ENCODE results near the gene CUX1. TPM values are rescaled to one million over a fixed set of nuclear protein-coding genes. Genes with fewer than 3 reads are reported as not detected.

CUX1 gene
- total RNA-seq, 1 experiment from 2014 or later: 116 TPM

DNA sequence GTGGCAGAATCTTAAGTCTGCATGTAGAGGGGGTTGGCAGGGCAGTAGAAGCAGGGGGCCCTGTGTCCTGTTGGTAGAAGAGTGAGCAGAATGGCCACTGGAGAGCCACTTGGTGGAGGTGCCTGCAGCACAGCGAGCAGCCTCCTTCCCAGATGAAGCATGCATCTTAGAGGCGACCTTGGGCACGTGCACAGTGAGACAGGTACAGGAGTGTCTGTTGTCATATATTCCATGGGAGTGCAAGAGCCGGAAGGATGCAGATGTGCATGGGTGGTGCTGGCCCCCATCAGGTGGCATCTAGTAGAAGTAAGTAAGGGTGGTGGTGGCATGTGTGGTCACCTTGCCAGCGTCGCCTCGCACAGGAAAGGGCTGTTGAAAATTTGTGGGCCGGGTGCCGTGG lies 53.9 kb downstream of the CUX1 start:
- Mint-ChIP-seq H3K4me3 (ENCODE audit: unreplicated experiment) (peak overlapping the region; percentile 75), H3K27me3 (ENCODE audit: insufficient read depth, unreplicated experiment) (no peaks in the 10 kb centered on the region), H3K4me1 (ENCODE audit: low read depth, unreplicated experiment) (peaks cover 55% of the 10 kb centered on the region), H3K9me3 (ENCODE audit: unreplicated experiment) (no peaks in the 10 kb centered on the region), H3K36me3 (ENCODE audit: insufficient read depth, unreplicated experiment) (peaks cover 80% of the 10 kb centered on the region), H3K27ac (ENCODE audit: unreplicated experiment) (peak overlapping the region; percentile 91)
- BruUV-seq (replicated peaks): no TSS peak
- ChIA-PET CTCF (interaction anchor here (1.0 to 1.2 kb wide), 4 partner anchors 11 to 268 kb away, joined by 3 to 7 read pairs (median 4); no protein-coding TSS in a partner anchor), POLR2A (no interaction called here)
- H3K4me1 ChIP-seq: peaks cover 35% of the 10 kb centered on the region
- TF ChIP-seq, protein P1, sequence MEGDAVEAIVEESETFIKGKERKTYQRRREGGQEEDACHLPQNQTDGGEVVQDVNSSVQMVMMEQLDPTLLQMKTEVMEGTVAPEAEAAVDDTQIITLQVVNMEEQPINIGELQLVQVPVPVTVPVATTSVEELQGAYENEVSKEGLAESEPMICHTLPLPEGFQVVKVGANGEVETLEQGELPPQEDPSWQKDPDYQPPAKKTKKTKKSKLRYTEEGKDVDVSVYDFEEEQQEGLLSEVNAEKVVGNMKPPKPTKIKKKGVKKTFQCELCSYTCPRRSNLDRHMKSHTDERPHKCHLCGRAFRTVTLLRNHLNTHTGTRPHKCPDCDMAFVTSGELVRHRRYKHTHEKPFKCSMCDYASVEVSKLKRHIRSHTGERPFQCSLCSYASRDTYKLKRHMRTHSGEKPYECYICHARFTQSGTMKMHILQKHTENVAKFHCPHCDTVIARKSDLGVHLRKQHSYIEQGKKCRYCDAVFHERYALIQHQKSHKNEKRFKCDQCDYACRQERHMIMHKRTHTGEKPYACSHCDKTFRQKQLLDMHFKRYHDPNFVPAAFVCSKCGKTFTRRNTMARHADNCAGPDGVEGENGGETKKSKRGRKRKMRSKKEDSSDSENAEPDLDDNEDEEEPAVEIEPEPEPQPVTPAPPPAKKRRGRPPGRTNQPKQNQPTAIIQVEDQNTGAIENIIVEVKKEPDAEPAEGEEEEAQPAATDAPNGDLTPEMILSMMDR (IDR thresholded peaks at IDR 0.05; ENCODE audit: insufficient read depth in 1 of 2, low read depth in 1 of 2, low read length in 1 of 2, severe bottlenecking in 1 of 2, unreplicated experiment in 1 of 2): no peak
- no peaks in the 10 kb centered on the region for H3K27me3 ChIP-seq (replicated peaks; ENCODE audit: control insufficient read depth, insufficient read depth, low read length)
- DNase-seq: no peak
- H3K4me3 ChIP-seq (ENCODE audit: low read depth, low read length): no peak overlapping the region
- intact Hi-C loops (cut with micrococcal nuclease; ENCODE audit: unreplicated experiment): no loop called here
- H3K36me3 ChIP-seq (ENCODE audit: control insufficient read depth, insufficient read depth, low read length): no peaks in the 10 kb centered on the region; the same call in 1 of the 2 replicates
- no peaks in the 10 kb centered on the region for H3K9me3 ChIP-seq

DNA sequence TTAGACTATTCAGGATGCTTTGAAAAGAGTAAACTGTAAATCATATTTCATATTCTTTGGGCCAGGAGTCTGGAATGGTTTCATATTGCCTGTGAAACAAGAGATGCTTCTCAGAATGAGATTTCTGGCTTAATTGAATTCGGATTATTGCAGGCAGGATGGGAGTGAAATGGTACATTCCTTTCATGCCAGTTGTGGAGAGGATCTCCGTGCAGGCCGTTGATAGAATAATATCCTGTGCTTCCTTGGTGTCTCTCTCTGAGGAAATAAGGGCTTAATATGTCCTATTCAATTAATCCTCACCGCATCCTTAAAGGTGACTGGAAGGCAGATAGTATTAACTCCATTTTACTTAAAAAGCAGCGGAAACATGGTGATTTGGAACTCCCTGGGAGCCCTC lies 56.6 kb downstream of the CUX1 start:
- TF ChIP-seq, protein P1 (IDR thresholded peaks at IDR 0.05; ENCODE audit: insufficient read depth in 1 of 2, low read depth in 1 of 2, low read length in 1 of 2, severe bottlenecking in 1 of 2, unreplicated experiment in 1 of 2): no peak
- H3K27ac Mint-ChIP-seq (ENCODE audit: unreplicated experiment): no peak overlapping the region
- intact Hi-C loops (cut with micrococcal nuclease; ENCODE audit: unreplicated experiment): no loop called here
- H3K27me3 Mint-ChIP-seq (ENCODE audit: insufficient read depth, unreplicated experiment): no peaks in the 10 kb centered on the region
- no peaks in the 10 kb centered on the region for H3K9me3 ChIP-seq
- H3K9me3 Mint-ChIP-seq (ENCODE audit: unreplicated experiment): no peaks in the 10 kb centered on the region
- ChIA-PET CTCF (no interaction called here), POLR2A (no interaction called here)
- H3K4me1 ChIP-seq: peaks cover 33% of the 10 kb centered on the region
- H3K27me3 ChIP-seq (replicated peaks; ENCODE audit: control insufficient read depth, insufficient read depth, low read length): no peaks in the 10 kb centered on the region
- H3K4me1 Mint-ChIP-seq (ENCODE audit: low read depth, unreplicated experiment): peaks cover 49% of the 10 kb centered on the region
- H3K36me3 Mint-ChIP-seq (ENCODE audit: insufficient read depth, unreplicated experiment): peaks cover 74% of the 10 kb centered on the region
- no TSS peak for BruUV-seq (replicated peaks)
- no peak overlapping the region for H3K4me3 Mint-ChIP-seq (ENCODE audit: unreplicated experiment)
- no peak for DNase-seq
- H3K36me3 ChIP-seq (ENCODE audit: control insufficient read depth, insufficient read depth, low read length): no peaks in the 10 kb centered on the region; the same call in 1 of the 2 replicates
- no peak overlapping the region for H3K4me3 ChIP-seq (ENCODE audit: low read depth, low read length)

DNA sequence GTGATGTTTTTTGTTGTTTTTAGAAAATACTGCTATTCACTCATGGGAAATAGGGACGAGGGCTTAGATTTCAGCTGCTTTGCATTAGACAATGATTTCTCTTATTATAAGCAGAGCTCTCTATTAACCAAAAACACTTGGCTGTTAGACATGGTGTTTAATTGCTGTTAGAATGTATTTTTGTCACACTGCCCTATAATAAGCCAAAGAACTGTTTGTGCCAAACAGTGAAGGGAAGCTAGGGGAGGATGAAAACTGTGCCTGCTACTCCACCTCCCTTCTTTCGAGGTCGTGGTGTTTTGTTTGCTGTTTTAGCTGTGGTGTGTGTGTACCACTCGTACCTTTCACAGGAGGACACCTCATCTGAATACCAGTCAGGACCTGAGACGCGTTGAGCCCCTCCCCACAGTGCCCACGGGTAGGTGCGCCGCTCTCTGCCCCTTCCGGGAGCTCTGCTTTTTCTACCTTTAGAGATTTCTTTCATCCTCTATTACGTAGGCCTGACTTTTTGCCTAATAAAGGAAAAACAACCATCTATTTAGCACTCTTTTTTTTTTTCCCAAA lies 57.9 kb downstream of the CUX1 start:
- H3K27ac Mint-ChIP-seq (ENCODE audit: unreplicated experiment): peak overlapping the region; percentile 59
- TF ChIP-seq, protein P1 (IDR thresholded peaks at IDR 0.05; ENCODE audit: insufficient read depth in 1 of 2, low read depth in 1 of 2, low read length in 1 of 2, severe bottlenecking in 1 of 2, unreplicated experiment in 1 of 2): no peak
- POLR2A ChIA-PET: no interaction called here
- Histone ChIP-seq H3K9me3 (no peaks in the 10 kb centered on the region), H3K27me3 (replicated peaks; ENCODE audit: control insufficient read depth, insufficient read depth, low read length) (no peaks in the 10 kb centered on the region), H3K36me3 (ENCODE audit: control insufficient read depth, insufficient read depth, low read length) (no peaks in the 10 kb centered on the region; the same call in 1 of the 2 replicates), H3K4me3 (ENCODE audit: low read depth, low read length) (no peak overlapping the region), H3K4me1 (peaks cover 33% of the 10 kb centered on the region)
- BruUV-seq (replicated peaks): no TSS peak
- H3K4me1 Mint-ChIP-seq (ENCODE audit: low read depth, unreplicated experiment): peaks cover 49% of the 10 kb centered on the region
- intact Hi-C loops (cut with micrococcal nuclease; ENCODE audit: unreplicated experiment): no loop called here
- H3K27me3 Mint-ChIP-seq (ENCODE audit: insufficient read depth, unreplicated experiment): no peaks in the 10 kb centered on the region
- H3K4me3 Mint-ChIP-seq (ENCODE audit: unreplicated experiment): no peak overlapping the region
- DNase-seq: no peak
- H3K36me3 Mint-ChIP-seq (ENCODE audit: insufficient read depth, unreplicated experiment): peaks cover 72% of the 10 kb centered on the region
- CTCF ChIA-PET: no interaction called here
- H3K9me3 Mint-ChIP-seq (ENCODE audit: unreplicated experiment): no peaks in the 10 kb centered on the region

All from Caco-2 (cell line).